ENCODE results near the gene CLDN15. TPM values are rescaled to one million over a fixed set of nuclear protein-coding genes. Genes with fewer than 3 reads are reported as not detected.
"Not testable (repeated sequence)": the region's sequence is repeated elsewhere in the genome, so short reads cannot be mapped to it uniquely, and the experiment has no call there.

The CLDN15 gene
- total RNA-seq (2013): 4.6 TPM
- polyA plus RNA-seq (10 to 100 TPM in 1 of 3 donors, not detected in 2; 19.3 TPM), polyA minus RNA-seq (1.5 and 3.0 TPM in 2 replicates), total RNA-seq (0.93 to 9.4 (median 4.3) reads per million in 11 experiments)

- Histone ChIP-seq H2AFZ (ENCODE audit: insufficient read depth, low read depth, low read length, poor library complexity, severe bottlenecking) (no peak within 1 kb of the TSS), H3K36me3 (replicated peaks in 1 of 2; ENCODE audit: control insufficient read depth in 1 of 2, insufficient read depth in 2 of 2, low read length in 2 of 2) (peaks cover 15 to 28% of the 10 kb centered on the region in 2 donors), H3K9ac (ENCODE audit: insufficient read depth, low read length, poor library complexity, severe bottlenecking) (no peak within 1 kb of the TSS), H4K20me1 (ENCODE audit: insufficient read depth, low read length) (peaks cover 75% of the 10 kb centered on the region), H3K27me3 (ENCODE audit: control insufficient read depth in 2 of 2, insufficient read depth in 2 of 2, low read length in 2 of 2) (peaks cover 0 to 27% of the 10 kb centered on the region in 2 donors), H3K9me3 (replicated peaks in 1 of 2; ENCODE audit: control insufficient read depth in 1 of 2, insufficient read depth in 1 of 2, low read length in 2 of 2) (no peaks in the 10 kb centered on the region), H3K79me2 (ENCODE audit: insufficient read depth, low read length) (no peaks in the 10 kb centered on the region), H3K4me2 (replicated peaks; ENCODE audit: extremely low read depth, low read length, poor library complexity, severe bottlenecking) (no peak within 1 kb of the TSS), H3K4me1 (ENCODE audit: control insufficient read depth in 1 of 2, insufficient read depth in 2 of 2, low read length in 2 of 2) (peaks cover 34 to 38% of the 10 kb centered on the region in 2 donors), H3K27ac (ENCODE audit: low read depth in 1 of 2, low read length in 2 of 2) (no peak within 1 kb of the TSS), H3K4me3 (replicated peaks in 1 of 3; ENCODE audit: low read depth in 2 of 3, low read length in 3 of 3) (no peak within 1 kb of the TSS)
- Mint-ChIP-seq H3K36me3 (peaks cover 35 to 54% of the 10 kb centered on the region in 2 donors), H3K27ac (peak within 1 kb of the TSS in 3 of 7 donors; percentile 54 to 66 (median 65)), H3K9me3 (peaks cover 0 to 3% (median 0%) of the 10 kb centered on the region in 7 donors), H3K4me1 (peaks cover 38% of the 10 kb centered on the region), H3K27me3 (ENCODE audit: low read depth in 3 of 3) (peaks cover 14 to 31% (median 23%) of the 10 kb centered on the region in 3 donors), H3K4me3 (peak within 1 kb of the TSS in 1 of 2 donors; percentile 46)
- TF ChIP-seq CTCF (IDR thresholded peaks at IDR 0.05): no peak
- peak in 1 of 3 donors; percentile 54 for DNase-seq
- intact Hi-C loops (cut with micrococcal nuclease): no loop called here
- 3% methylated on average over 9 of the region's 31 CpGs for WGBS (ENCODE audit: insufficient coverage)
Measured at GRCh38 chr7:101237206-101238067, at the start of gene CLDN15. TSS of gene CLDN15 (minus strand) at chr7:101237802. CDS start at chr7:101237581, 221 bp downstream.

- Mint-ChIP-seq H3K9me3 (peaks cover 6 to 15% (median 9%) of the 10 kb centered on the region in 7 donors), H3K36me3 (peaks cover 0 to 5% of the 10 kb centered on the region in 2 donors), H3K27ac (peak overlapping the region in 3 of 7 donors; percentile 26 to 87 (median 83)), H3K4me3 (peak overlapping the region in 1 of 2 donors; percentile 86), H3K27me3 (ENCODE audit: low read depth in 3 of 3) (peaks cover 13 to 30% (median 16%) of the 10 kb centered on the region in 3 donors), H3K4me1 (peaks cover 29% of the 10 kb centered on the region)
- Histone ChIP-seq H3K4me3 (replicated peaks in 1 of 3; ENCODE audit: low read depth in 2 of 3, low read length in 3 of 3) (peak overlapping the region in 1 of 3 experiments; percentile 23), H3K4me1 (ENCODE audit: control insufficient read depth in 1 of 2, insufficient read depth in 2 of 2, low read length in 2 of 2) (peaks cover 8 to 9% of the 10 kb centered on the region in 2 donors), H3K36me3 (replicated peaks in 1 of 2; ENCODE audit: control insufficient read depth in 1 of 2, insufficient read depth in 2 of 2, low read length in 2 of 2) (no peaks in the 10 kb centered on the region), H3K9me3 (replicated peaks in 1 of 2; ENCODE audit: control insufficient read depth in 1 of 2, insufficient read depth in 1 of 2, low read length in 2 of 2) (peaks cover 6 to 9% of the 10 kb centered on the region in 2 donors), H3K4me2 (replicated peaks; ENCODE audit: extremely low read depth, low read length, poor library complexity, severe bottlenecking) (no peak overlapping the region), H3K27me3 (ENCODE audit: control insufficient read depth in 2 of 2, insufficient read depth in 2 of 2, low read length in 2 of 2) (peaks cover 0 to 8% of the 10 kb centered on the region in 2 donors), H3K27ac (ENCODE audit: low read depth in 1 of 2, low read length in 2 of 2) (no peak overlapping the region), H3K79me2 (ENCODE audit: insufficient read depth, low read length) (no peaks in the 10 kb centered on the region), H2AFZ (ENCODE audit: insufficient read depth, low read depth, low read length, poor library complexity, severe bottlenecking) (peak overlapping the region; percentile 61), H4K20me1 (ENCODE audit: insufficient read depth, low read length) (no peaks in the 10 kb centered on the region), H3K9ac (ENCODE audit: insufficient read depth, low read length, poor library complexity, severe bottlenecking) (no peak overlapping the region)
- WGBS (ENCODE audit: insufficient coverage): 0% methylated on average over 3 of the region's 6 CpGs
- intact Hi-C loops (cut with micrococcal nuclease): loop anchor here (10.0 kb wide), 1 partner anchor 142 kb away; no protein-coding TSS in a partner anchor
- DNase-seq: peak; percentile 35 to 68 (median 56)
- no peak for TF ChIP-seq CTCF (IDR thresholded peaks at IDR 0.05)
Measured at GRCh38 chr7:101287032-101287431, 49.4 kb upstream of the CLDN15 start.

- H3K4me3 Mint-ChIP-seq; H3K79me2 ChIP-seq (ENCODE audit: insufficient read depth, low read length); H4K20me1 ChIP-seq (ENCODE audit: insufficient read depth, low read length); H3K36me3 ChIP-seq (replicated peaks in 1 of 2; ENCODE audit: control insufficient read depth in 1 of 2, insufficient read depth in 2 of 2, low read length in 2 of 2); H3K9ac ChIP-seq (ENCODE audit: insufficient read depth, low read length, poor library complexity, severe bottlenecking); H3K4me2 ChIP-seq (replicated peaks; ENCODE audit: extremely low read depth, low read length, poor library complexity, severe bottlenecking); DNase-seq; H3K9me3 ChIP-seq (replicated peaks in 1 of 2; ENCODE audit: control insufficient read depth in 1 of 2, insufficient read depth in 1 of 2, low read length in 2 of 2); H3K4me3 ChIP-seq (replicated peaks in 1 of 3; ENCODE audit: low read depth in 2 of 3, low read length in 3 of 3); H3K27ac Mint-ChIP-seq; H3K4me1 ChIP-seq (ENCODE audit: control insufficient read depth in 1 of 2, insufficient read depth in 2 of 2, low read length in 2 of 2); H3K36me3 Mint-ChIP-seq; H3K27ac ChIP-seq (ENCODE audit: low read depth in 1 of 2, low read length in 2 of 2); H3K27me3 ChIP-seq (ENCODE audit: control insufficient read depth in 2 of 2, insufficient read depth in 2 of 2, low read length in 2 of 2): not testable (repeated sequence)
- Mint-ChIP-seq H3K9me3 (peaks cover 6 to 16% (median 10%) of the 10 kb centered on the region in 7 donors), H3K4me1 (peaks cover 29% of the 10 kb centered on the region), H3K27me3 (ENCODE audit: low read depth in 3 of 3) (peaks cover 11 to 20% (median 14%) of the 10 kb centered on the region in 3 donors)
- no CpG with 5 or more reads among the region's 3 CpGs for WGBS (ENCODE audit: insufficient coverage)
- intact Hi-C loops (cut with micrococcal nuclease): loop anchor here (10.0 kb wide), 1 partner anchor 141 kb away; no protein-coding TSS in a partner anchor
- H2AFZ ChIP-seq (ENCODE audit: insufficient read depth, low read depth, low read length, poor library complexity, severe bottlenecking): peak overlapping the region; percentile 61
Measured at GRCh38 chr7:101285880-101286279, 48.3 kb upstream of the CLDN15 start.

All from CD14-positive monocyte (primary cell).